Skeletal muscle cell (primary cell): ENCODE results near the gene ERH.

Experiments
- DNase-seq: peaks from one replicate; pipeline ENCODE4 v3.0.0-alpha.2; 2010; ENCODE audit warnings: low read depth
- H3K4me3 ChIP-seq: 2 replicates; pipeline ENCODE4 v1.5.1; 2011; ENCODE audit warnings: low read depth, mild to moderate bottlenecking, control low read depth, low read length, moderate library complexity

ERH gene

DNA sequence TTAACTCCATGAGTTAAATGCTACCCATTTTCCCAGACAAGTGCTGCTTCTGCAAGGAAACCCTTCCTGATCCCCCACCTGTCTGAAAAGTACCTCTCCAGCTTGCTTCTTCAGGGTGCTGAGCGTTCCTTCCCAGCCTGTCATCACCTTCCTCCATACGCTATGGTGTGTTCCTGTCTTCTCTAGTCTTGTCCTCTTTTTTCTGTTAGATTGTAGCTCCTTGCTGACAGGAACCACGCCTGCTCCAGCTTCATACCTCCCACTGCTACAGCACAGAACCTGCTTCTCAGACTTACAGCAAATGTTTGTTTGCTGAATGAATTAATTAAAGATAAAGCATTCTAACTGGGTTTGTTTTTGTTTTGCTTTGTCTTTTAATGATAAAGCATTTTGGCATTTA, 39.1 kb downstream of the ERH start:
- no peak for DNase-seq
- no peak overlapping the region for H3K4me3 ChIP-seq

DNA sequence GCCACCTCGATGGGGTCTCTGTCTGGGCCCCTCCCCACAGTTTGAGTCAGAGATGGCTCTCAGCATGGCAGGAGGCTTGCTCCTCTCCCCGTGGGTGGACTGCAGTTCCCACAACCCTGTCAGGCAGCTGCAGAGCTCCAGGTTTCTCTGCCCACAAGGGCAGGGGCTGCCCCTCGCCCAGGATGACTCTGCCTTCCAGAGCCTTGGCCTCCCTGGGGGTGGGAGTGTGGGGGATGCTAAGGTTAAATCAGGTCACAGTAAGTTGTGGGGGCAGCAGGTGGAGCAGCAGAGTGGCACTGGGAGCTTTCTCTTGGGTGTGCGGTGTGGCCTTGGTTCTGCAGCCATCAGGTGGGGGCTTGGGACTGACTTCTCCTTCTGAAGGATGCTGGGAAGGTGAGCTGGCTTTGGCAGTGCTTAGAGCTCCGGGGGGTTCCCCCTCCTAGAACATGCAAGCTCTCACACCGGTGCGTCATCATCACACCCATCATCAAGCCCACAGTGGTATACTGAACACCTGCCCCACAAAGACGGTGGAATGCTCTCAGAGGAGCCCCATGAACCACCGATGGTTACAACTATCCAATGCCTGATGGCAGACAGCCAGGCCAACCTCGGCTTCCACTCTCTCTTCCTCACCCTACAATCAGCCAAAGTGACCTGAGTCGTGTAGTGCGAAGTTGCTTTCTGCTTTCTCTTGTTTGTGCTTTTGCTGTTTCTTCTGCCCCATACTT, 39.7 kb downstream of the ERH start:
- H3K4me3 ChIP-seq, result no peak overlapping the region
- DNase-seq, result no peak

DNA sequence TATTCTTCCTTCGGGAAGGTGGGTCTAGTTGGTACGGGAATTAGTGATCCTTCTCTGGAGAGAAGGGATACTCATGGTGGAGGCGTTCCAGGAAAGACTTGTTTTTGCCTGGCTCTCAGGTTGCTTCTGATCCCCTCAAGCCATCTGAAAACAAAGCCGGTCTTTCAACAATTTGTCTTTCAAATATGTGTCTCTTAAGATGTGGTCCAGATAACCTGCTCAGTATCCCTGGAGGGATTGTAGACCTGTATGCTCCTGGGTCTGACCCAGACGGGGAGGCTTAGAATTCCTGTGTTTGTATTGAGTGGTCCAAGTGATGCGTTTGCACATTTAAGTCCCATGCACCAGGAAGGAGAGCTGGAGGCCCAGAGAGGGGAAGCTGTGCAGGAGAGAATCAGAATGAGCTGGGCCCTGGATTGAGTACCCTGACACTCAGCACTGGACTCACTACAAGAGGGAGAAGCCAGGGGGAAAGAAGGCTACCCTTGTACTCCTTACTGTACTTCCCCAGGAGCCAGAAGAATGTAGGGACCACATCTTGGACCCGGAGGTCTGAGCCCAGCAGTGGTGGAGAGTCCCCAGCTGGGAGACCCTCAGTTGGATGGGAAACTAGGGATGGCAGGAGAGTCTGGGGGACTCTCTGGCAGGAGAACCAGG, 40.4 kb downstream of the ERH start:
- no peak for DNase-seq
- H3K4me3 ChIP-seq, result no peak overlapping the region

DNA sequence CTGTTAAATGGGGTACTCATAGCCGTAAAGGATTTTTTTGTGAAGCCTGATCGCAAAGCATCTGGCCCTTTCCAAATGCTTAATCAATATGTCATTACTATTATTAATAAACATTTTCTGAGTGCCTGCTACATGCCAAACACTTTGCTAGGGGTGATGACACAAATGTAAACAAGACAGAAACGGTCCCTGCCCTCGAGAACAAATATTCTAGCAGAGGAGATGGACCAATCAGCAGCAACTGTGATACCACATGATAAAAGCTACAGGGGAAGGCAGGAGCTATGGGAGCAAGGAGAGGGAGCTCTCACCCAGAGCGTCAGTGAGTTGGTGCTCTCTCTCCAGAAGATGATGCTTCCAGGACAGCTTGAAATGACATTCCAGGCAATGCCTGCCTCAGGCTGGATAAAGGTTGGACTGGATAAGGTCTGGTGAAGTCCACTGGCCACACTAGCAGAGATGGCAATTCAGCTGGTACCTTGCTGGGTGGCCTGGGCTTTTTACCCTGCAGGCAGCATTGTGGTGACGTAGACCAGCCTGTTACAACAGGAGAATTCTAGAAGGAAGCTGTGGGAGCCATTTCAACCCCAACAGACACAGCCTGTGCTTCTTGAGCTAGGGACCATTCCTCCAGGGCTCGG, 41.1 kb downstream of the ERH start:
- H3K4me3 ChIP-seq, result no peak overlapping the region
- DNase-seq, result no peak

DNA sequence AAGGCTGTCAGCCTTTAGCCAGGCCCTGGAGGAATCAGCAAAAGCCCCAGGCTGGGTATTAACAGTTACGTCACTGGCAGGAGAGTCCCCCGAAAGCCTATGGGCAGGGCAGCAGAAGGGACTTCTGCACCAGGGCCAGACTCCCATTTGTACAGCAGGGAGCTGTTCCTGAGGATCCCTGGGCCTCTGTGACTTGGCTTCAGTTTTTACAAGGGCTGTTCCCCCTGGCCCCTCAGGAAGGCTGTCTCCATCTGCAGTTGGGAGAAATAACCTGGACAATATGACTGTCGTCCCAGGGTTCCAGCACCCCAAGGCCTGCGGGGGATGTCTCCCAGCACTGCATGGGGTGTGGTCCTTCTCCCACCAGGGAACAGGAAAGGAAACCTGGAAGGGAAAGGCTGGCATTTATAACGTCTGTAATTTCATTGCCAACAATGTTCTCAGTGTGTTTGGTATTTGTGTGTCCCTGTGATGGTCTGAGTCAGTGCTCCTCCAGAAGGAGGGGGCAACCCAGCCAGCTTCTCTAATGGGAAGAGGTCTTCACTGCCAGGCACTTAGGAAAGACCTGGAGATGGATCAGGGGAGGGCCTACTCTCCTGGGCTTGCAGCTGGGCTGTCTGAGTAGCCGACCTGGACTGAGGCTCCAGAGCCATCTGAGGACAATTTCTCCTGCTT, 42.4 kb downstream of the ERH start:
- H3K4me3 ChIP-seq, result no peak overlapping the region
- DNase-seq, result peak; percentile 62

DNA sequence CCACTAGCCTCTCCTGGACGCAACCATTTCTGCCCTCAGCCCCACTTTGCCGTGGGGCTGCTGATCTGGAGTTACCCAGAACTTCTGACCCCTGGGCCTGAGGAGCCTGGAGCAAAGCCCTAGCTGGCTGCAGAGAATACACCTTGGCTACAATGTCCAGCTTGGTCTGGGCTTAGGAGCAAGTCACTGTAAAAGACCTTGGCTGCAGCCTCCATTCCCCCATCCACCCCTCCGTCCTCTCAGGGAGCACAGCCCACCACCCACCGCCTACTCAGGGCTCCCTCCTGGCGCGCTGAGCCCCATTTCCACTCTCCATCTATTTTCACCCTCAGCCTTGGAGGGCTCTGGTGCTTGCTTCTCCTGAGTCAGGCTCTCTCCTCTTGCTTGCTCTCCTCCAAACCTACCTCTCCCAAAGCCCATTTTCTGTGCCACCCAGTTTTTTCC, 42.9 kb downstream of the ERH start:
- DNase-seq, result no peak
- H3K4me3 ChIP-seq, result no peak overlapping the region

DNA sequence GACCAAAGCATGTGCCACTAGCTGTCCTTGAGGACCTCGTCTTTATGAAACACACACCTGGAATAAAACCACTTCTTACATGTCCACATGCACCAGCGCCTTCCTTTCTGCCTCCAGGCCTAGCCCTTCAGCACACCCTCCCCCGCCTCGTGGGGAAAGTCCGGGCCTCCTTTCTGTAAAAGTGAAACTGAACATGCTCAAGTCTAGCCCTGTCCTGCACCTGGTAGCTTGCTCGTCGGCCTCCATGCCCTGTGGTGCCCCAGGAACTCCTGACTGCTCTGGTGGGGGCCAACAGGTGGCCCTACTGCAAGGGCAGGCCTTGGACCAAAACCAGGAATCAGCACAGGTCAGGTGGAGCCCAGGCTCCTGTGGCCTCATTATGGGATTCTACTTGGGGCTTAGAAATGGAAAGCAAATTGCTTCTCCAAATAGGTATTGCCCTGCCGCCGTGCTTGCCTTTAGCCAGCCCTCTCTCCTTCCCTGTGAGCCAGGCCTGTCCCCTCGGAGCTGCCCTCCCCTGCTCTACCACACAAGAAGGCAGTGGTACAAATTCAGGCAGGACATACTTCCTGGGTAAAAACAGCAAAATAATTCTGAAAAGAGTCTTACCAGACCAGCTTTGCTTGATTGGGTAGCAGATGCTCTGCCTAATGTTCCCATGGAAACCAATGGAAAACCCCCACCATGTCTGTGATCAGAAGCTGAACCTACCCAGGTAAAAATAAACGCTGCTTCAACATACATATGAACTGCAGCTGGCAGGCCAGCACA, 43.5 kb downstream of the ERH start:
- DNase-seq, result no peak
- H3K4me3 ChIP-seq, result no peak overlapping the region

DNA sequence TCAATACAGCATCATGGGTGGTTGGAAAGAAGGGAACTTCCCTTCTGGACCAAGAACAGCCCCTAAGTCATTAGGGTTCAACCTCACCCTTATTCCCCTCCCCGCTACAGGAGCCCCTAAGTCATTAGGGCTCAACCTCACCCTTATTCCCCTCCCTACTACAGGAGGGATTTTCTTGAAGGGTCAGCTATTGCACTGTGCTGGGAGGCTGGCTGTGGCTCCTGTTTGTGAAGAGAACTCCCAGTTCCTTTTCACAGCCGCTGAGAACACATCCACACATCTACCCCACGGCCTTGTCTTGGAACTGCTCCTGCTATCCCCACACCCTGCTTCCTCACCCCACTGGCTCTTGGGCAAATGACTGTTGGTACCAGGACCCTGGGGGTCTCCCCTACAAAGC, 44.9 kb downstream of the ERH start:
- no peak for DNase-seq
- H3K4me3 ChIP-seq, result no peak overlapping the region

DNA sequence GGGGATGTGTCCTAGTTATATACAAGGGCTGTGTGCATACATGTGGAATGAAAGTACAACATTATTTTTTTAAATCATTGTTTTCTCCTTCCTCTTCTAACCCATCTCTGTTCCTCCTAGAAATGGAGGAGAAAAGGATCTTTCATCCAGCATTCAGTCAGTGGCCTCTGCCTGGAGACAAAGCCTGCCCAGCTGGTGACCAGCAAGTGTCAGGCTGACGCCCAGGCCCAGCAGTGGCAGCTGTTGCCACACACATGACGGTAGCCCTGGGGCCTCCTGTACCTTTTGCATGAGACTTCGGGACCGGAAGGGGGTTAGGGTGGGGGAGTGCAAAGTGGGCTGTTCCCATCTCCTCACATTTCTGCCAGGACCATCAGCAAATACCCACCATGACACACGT, 46.2 kb downstream of the ERH start:
- DNase-seq, result no peak
- H3K4me3 ChIP-seq, result no peak overlapping the region

DNA sequence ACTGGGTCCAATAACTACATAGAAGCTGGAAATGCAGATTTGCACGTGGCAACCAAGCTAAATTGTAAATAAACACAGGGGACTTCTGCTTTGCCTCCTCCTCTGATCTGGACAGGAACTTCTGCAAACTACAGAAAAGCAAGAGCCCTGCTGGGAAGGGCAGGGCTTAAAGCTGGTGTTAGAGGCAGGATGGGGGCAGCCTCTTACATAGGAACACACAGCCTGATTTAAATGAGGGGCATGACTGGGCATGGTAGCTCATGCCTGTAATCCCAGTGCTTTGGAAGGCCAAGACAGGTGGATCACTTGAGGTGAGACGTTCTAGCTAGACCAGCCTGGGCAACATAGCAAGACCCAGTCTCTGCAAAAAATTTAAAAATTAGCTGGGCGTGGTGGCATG, 46.7 kb downstream of the ERH start:
- no peak for DNase-seq
- no peak overlapping the region for H3K4me3 ChIP-seq

DNA sequence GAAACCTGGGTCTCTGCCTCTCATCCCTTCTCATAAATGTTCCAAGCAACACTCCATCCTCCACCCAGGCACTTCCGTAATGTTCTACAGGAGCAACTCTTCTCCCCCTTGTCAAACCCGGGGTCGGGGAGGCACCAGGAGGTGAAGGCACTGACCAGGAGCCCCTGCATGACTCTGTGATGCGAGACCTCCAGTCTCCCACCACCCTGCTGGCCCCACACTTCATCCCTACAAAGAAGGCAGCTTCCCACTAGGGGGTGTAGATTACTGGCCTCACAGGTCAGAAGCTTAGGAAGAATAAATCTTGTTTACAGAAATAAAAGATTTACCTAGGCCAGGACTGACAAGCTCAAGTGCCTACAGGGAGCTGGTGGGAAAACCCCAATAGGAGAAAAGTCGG, 47.2 kb downstream of the ERH start:
- no peak overlapping the region for H3K4me3 ChIP-seq
- DNase-seq, result no peak

DNA sequence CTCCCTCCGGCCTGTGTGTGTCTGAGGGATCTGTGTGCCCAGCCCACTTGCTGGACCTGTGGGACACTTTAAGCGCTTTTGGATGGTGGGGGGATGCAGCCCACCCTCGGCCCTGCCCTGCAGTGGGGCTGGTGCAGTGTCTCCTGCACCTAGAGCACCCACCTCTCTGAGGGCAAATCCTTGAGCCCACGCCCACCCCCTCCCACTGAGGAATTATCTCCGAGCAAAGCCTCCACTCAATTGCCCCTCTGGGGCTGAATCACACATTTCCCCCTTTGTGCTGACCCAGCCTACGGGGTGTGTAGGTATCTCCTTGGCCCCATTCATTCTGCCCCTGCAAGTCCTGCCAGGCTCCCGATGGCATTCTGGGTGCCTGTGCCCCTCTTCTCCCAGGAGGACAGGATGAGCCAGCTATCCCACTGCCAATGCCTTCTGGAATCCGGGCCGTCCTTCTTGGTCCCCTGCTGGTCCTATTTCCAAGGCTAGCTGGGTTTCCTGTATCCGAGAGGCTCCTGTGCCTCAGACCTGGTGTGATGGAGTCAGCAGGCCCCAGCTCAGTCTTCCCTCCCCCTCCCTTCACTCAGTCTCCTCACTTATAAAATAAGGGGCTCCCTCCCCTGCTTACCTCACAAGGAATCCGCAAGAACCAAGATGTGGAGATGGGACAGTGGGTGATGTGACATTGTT, 48.9 kb downstream of the ERH start:
- no peak overlapping the region for H3K4me3 ChIP-seq
- DNase-seq, result no peak

DNA sequence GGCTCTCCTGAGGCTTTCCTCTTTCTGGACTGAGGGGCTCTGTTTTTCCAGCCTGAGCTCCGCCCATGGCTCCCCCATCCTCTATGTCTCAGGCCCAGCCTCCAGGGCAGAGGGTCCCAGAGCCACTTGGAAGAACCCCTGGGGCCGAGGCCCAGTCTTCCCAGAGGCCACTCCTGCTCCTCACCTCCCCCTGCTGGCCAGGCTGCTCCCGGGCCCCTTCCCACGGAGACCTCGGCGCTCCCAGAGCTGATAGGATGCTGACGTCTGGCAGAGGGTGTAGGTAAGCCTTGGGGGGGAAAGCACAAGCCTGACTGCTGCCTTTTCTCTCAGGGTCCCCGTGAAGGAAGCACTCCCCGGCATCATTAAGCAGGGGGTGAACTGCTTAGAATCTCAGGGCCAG, 51.4 kb downstream of the ERH start:
- DNase-seq, result no peak
- no peak overlapping the region for H3K4me3 ChIP-seq

DNA sequence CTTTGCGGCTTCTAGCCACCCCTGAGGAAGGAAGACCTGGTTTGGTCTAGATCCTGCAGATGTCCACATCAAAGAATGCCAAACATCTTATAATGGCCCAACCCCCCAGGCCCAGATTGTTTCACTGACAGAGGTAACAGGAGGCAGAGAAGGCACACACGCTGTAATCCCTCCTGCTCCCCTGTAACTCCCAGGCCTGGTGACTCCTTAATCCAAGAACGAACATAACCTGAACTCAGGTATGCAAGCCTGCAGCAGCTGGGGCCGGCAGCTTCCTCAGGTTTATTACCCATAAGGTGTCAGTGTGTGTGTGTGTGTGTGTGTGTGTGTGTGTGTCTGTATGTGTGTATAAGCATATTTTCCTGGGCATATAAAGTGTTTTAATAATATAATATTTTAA, 52.7 kb downstream of the ERH start:
- DNase-seq, result no peak
- H3K4me3 ChIP-seq, result no peak overlapping the region

DNA sequence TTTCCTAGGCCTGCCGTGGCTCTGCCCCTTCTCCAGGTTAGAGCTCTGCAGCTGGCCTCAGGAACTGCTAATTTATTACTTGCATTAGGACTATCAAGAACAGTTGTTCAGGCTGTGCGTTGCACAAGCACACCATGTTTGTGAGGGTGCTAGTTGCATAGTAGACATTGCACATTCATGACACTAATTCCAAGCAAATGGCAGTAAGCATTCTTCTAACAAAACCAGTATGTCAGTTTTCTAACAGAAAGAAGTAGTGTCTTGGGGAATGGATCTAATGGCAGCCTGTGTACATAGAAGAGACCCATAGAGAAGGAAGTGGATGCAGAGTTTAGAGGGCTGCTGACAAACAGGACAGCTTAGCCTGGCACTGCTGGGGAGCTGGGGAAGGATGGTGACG, 53.9 kb downstream of the ERH start:
- no peak for DNase-seq
- no peak overlapping the region for H3K4me3 ChIP-seq

DNA sequence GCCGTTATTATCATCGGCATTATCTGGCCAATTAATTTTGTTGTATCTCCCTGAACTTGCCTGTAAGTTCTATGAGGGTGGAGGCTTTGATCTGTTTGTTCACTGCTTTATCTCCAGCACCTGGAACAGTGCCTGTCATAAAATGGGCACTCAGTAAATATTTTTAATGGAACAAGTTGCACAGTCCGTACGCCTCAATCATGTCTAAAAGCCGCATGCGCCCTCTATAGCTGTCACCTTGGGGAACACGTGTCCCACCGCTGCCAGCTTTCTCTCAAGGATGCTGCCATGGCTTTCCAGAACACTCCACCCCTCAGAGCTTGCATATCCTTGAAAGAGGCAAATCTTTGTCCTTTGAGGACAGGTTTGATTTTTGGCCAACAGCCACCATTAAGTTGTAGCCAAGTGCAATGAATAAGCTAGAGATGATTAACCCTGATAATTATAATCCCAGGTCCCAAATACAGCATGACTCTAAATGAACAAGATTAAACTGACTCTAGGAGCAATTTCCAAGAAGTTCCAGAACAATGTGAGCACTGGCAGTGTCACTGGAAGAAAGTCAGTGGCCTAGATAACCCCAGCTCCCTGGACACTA, 55.1 kb downstream of the ERH start:
- DNase-seq, result no peak
- H3K4me3 ChIP-seq, result no peak overlapping the region

DNA sequence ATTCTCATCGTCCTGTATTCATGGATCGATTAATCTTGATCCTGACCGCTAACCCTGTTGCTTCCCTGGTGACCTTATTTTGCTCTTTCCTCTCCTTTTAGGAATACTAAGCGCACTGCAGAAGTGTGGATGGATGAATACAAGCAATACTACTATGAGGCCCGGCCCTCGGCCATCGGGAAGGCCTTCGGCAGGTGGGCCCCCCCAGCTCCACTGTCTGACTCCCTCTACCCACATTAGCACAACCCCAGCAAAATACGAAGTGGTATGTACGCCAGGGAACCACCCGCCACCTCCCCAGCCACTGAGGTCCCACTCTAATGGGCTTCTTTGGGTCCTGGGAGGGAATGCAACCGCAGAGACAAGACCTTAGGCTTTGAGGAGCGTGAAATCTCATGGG, 58.7 kb downstream of the ERH start:
- no peak for DNase-seq
- no peak overlapping the region for H3K4me3 ChIP-seq

DNA sequence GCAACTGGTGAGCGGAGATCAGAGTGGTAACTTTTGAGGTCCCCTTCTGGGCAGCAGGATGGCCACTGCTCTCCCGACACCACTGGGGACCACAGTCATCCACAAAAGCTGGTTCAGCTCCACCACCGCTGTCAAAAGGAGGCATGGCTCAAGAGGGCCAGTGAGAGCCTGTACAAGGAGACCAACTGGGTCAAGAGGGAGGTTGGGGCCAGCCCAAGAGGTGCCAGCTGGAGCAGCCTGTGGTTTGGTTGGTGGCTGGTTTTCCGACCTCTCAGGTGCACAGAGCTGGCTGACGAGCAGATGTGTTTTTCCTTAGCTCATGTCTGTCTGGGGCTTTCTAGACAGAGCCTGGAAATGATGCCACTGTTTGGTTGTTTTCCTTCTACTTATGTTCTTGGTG, 60.1 kb downstream of the ERH start:
- DNase-seq, result no peak
- H3K4me3 ChIP-seq, result no peak overlapping the region

DNA sequence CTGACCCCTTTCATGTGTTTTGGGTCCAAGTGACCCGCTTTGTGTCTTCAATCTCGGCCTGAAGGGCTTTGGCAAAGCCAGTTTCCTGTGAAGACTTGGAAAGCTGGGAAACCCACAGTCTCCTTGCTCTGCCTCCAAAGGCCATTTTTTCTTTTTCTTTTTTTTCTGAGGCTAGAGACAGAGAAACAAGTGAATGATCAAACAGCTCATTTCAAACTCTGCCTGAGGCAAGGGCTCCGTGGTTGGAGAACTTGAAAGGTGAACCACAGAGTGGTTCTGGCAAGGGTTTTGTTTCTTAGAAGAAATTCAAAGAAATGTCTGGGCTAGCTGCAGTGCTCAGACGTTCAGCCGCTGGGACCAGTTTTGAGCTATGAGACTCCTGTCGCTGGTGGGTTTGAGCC, 62.7 kb downstream of the ERH start:
- no peak for DNase-seq
- H3K4me3 ChIP-seq, result no peak overlapping the region
